NCI-H345 treated with DMSO at 0.1 percent for 48 hours (cell line): ENCODE data around the gene CRTC1.

ENCODE experiments used
- DNase-seq: peaks from one replicate; lab custom pipeline; 2025; ENCODE audit not compliant: unreplicated experiment; lab: John Stamatoyannopoulos, UW

The CRTC1 gene

GRCh38 chr19:18743784-18744418, 60.4 kb downstream of the CRTC1 start:
- no peak for DNase-seq

GRCh38 chr19:18745012-18745735, 61.7 kb downstream of the CRTC1 start:
- no peak for DNase-seq

GRCh38 chr19:18745931-18746330, 62.5 kb downstream of the CRTC1 start:
- DNase-seq = no peak

- DNase-seq = no peak
Measured at GRCh38 chr19:18746401-18747325, 63.2 kb downstream of the CRTC1 start.

- DNase-seq = no peak
Measured at GRCh38 chr19:18749362-18750231, 66.1 kb downstream of the CRTC1 start.

- no peak for DNase-seq
Measured at GRCh38 chr19:18750295-18750970, 67.0 kb downstream of the CRTC1 start.

GRCh38 chr19:18751571-18751970, 68.1 kb downstream of the CRTC1 start:
- DNase-seq = no peak

- no peak for DNase-seq
Measured at GRCh38 chr19:18754501-18754900, 71.0 kb downstream of the CRTC1 start.

- DNase-seq = peak; percentile 76
Measured at GRCh38 chr19:18756896-18757295, 73.4 kb downstream of the CRTC1 start.

- DNase-seq = no peak
Measured at GRCh38 chr19:18759304-18759994, 76.0 kb downstream of the CRTC1 start.

- no peak for DNase-seq
Measured at GRCh38 chr19:18759995-18760426, 76.5 kb downstream of the CRTC1 start.

- DNase-seq = no peak
Measured at GRCh38 chr19:18760440-18761383, 77.2 kb downstream of the CRTC1 start.

GRCh38 chr19:18761531-18762110, 78.1 kb downstream of the CRTC1 start:
- DNase-seq = no peak

- DNase-seq = peak; percentile 60
Measured at GRCh38 chr19:18762125-18763023, 78.9 kb downstream of the CRTC1 start.

- no peak for DNase-seq
Measured at GRCh38 chr19:18763674-18764590, 80.5 kb downstream of the CRTC1 start.

- no peak for DNase-seq
Measured at GRCh38 chr19:18764591-18765051, 81.1 kb downstream of the CRTC1 start.
